ENCODE data around the gene ABI1. TPM values are rescaled to one million over a fixed set of nuclear protein-coding genes. Genes with fewer than 3 reads are reported as not detected.

Gene ABI1
- total RNA-seq, 1 experiment from 2014 or later, result 50.8 TPM

GRCh38 chr10:26743841-26744240 is 116.9 kb downstream of the ABI1 start:
- no peak overlapping the region for H2AFZ ChIP-seq
- H3K9me2 ChIP-seq (ENCODE audit: insufficient read depth), result no peaks in the 10 kb centered on the region
- no peak overlapping the region for H3K4me3 ChIP-seq
- no peak overlapping the region for H3K27ac ChIP-seq
- H3F3A ChIP-seq (ENCODE audit: insufficient read depth, low read depth), result no peaks in the 10 kb centered on the region
- no peak overlapping the region for H3K4me2 ChIP-seq
- DNase-seq, result no peak
- intact Hi-C loops (cut with micrococcal nuclease; ENCODE audit: unreplicated experiment), result no loop called here
- H3K36me3 ChIP-seq (ENCODE audit: low read depth), result no peaks in the 10 kb centered on the region
- no TSS peak for BruUV-seq (replicated peaks)
- H3K4me1 ChIP-seq (replicated peaks; ENCODE audit: insufficient read depth), result no peaks in the 10 kb centered on the region
- H3K79me2 ChIP-seq (ENCODE audit: low read depth), result no peaks in the 10 kb centered on the region
- CTCF ChIA-PET, result no interaction called here
- H4K20me1 ChIP-seq (ENCODE audit: insufficient read depth), result no peaks in the 10 kb centered on the region
- no peaks in the 10 kb centered on the region for H3K27me3 ChIP-seq (ENCODE audit: insufficient read depth, low read depth)
- no peak for TF ChIP-seq EZH2 (IDR thresholded peaks at IDR 0.05; ENCODE audit: low read depth)
- no peak for TF ChIP-seq CTCF (conservative IDR thresholded peaks at IDR 0.05)
- no peaks in the 10 kb centered on the region for H3K9me3 ChIP-seq (ENCODE audit: insufficient read depth, low read depth)
- POLR2A ChIA-PET (ENCODE audit: unreplicated experiment), result no interaction called here

- DNase-seq, result no peak
- Histone ChIP-seq H3K4me3 (no peak overlapping the region), H3K27ac (no peak overlapping the region), H3K9me3 (ENCODE audit: insufficient read depth, low read depth) (no peaks in the 10 kb centered on the region), H3K27me3 (ENCODE audit: insufficient read depth, low read depth) (no peaks in the 10 kb centered on the region), H3K36me3 (ENCODE audit: low read depth) (no peaks in the 10 kb centered on the region), H3K9me2 (ENCODE audit: insufficient read depth) (no peaks in the 10 kb centered on the region), H2AFZ (no peak overlapping the region), H3K4me2 (no peak overlapping the region), H3K4me1 (replicated peaks; ENCODE audit: insufficient read depth) (no peaks in the 10 kb centered on the region), H4K20me1 (ENCODE audit: insufficient read depth) (no peaks in the 10 kb centered on the region), H3F3A (ENCODE audit: insufficient read depth, low read depth) (no peaks in the 10 kb centered on the region), H3K79me2 (ENCODE audit: low read depth) (no peaks in the 10 kb centered on the region)
- BruUV-seq (replicated peaks), result no TSS peak
- no peak for TF ChIP-seq EZH2 (IDR thresholded peaks at IDR 0.05; ENCODE audit: low read depth)
- TF ChIP-seq CTCF (conservative IDR thresholded peaks at IDR 0.05), result no peak
- ChIA-PET CTCF (no interaction called here), POLR2A (ENCODE audit: unreplicated experiment) (no interaction called here)
- intact Hi-C loops (cut with micrococcal nuclease; ENCODE audit: unreplicated experiment), result no loop called here
These were observed 117.7 kb downstream of the ABI1 start for GRCh38 chr10:26743091-26743490.

GRCh38 chr10:26741368-26741767 is 119.4 kb downstream of the ABI1 start:
- no peak overlapping the region for H3K4me2 ChIP-seq
- H3K27ac ChIP-seq, result no peak overlapping the region
- no peak for TF ChIP-seq EZH2 (IDR thresholded peaks at IDR 0.05; ENCODE audit: low read depth)
- TF ChIP-seq CTCF (conservative IDR thresholded peaks at IDR 0.05), result no peak
- no peaks in the 10 kb centered on the region for H4K20me1 ChIP-seq (ENCODE audit: insufficient read depth)
- H3K4me3 ChIP-seq, result no peak overlapping the region
- POLR2A ChIA-PET (ENCODE audit: unreplicated experiment), result interaction anchor here (0.6 kb wide), 1 partner anchor 535 kb away, joined by 3 read pairs; no protein-coding TSS in a partner anchor
- H3K27me3 ChIP-seq (ENCODE audit: insufficient read depth, low read depth), result no peaks in the 10 kb centered on the region
- H3K9me2 ChIP-seq (ENCODE audit: insufficient read depth), result no peaks in the 10 kb centered on the region
- no peaks in the 10 kb centered on the region for H3K79me2 ChIP-seq (ENCODE audit: low read depth)
- no peaks in the 10 kb centered on the region for H3K4me1 ChIP-seq (replicated peaks; ENCODE audit: insufficient read depth)
- no TSS peak for BruUV-seq (replicated peaks)
- intact Hi-C loops (cut with micrococcal nuclease; ENCODE audit: unreplicated experiment), result no loop called here
- no peak overlapping the region for H2AFZ ChIP-seq
- no peak for DNase-seq
- H3K36me3 ChIP-seq (ENCODE audit: low read depth), result no peaks in the 10 kb centered on the region
- CTCF ChIA-PET, result no interaction called here
- no peaks in the 10 kb centered on the region for H3K9me3 ChIP-seq (ENCODE audit: insufficient read depth, low read depth)
- H3F3A ChIP-seq (ENCODE audit: insufficient read depth, low read depth), result no peaks in the 10 kb centered on the region

Data from PC-9 (cell line).